ENCODE data around the gene CDK5.
"Not testable (repeated sequence)": the region's sequence is repeated elsewhere in the genome, so short reads cannot be mapped to it uniquely, and the experiment has no call there.

Gene CDK5

DNA sequence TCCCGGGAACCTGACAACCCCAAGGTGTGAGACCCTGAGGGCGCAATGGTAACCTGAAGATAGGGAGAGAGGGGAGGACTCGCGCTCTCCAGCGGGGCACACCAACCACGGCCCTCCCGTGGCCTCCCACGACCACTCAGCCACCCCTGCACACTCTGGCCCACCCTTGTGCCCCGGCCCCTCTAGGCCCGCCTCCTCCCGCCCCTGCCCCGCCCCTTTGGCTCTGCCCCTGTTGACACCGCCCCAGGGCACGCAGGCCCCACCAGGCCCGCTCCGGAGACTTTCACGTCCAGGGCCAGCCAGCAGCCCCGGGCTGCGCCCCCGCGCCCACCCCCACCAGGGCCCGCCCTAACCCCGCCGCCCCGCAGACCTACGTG lies 44.4 kb downstream of the CDK5 start:
- DNase-seq, result no peak

DNA sequence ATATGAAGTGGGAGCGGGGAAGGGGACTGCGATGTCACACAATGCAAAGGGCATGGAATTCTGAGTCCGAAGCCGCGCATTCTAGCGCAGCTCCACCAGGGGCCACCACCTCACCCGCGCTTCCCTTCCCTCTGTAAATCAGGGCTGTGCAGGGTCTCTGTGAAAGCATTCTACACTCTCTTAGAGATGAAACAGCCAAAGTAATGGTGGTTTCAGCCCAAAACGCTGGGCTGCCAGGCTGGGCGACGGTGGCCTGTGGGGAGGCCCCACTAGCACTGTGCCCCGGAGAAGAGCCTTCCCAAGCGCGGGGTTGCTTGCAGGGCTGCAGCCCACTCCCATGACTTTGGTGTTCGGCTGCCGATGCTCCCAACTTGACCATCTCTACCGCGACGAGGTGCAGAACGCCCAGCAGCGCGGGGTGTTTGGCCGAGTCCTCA lies 44.8 kb downstream of the CDK5 start:
- no peak for DNase-seq

DNA sequence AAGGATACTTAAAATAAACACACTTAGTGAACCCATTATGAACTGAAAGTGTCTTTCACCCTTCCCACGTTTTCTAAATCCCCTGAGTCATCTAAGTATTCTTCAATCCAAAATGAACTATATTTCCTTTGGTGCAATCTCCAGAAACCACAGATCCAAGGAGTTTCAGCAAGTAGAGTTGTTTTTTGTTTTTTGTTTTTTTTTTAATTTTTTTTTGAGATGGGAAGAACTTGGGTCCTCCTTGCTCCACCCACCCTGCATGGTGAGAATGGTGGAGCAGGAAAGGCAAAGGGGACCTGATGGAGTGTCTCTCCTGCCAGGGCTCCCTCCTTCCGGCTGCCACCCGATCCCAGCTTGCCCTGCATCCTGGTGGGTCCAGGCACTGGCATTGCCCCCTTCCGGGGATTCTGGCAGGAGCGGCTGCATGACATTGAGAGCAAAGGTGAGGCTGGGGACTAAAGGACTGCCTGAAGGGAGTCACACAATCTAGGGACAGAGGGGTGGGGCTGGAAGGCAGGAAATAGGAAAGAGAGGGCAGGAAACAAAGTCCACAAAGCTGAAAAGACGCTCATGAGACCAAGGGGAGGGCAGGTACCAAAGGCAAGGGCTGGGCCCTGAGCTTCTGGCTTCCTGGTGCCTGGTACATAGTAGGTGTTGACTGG lies 45.5 kb downstream of the CDK5 start:
- no peak for DNase-seq

GRCh38 chr7:151011616-151012015 lies 46.1 kb downstream of the CDK5 start:
- DNase-seq, result not testable (repeated sequence)

- DNase-seq, result no peak
These were observed 46.6 kb downstream of the CDK5 start for GRCh38 chr7:151011097-151011409.

- no peak for DNase-seq
These were observed 47.2 kb downstream of the CDK5 start for GRCh38 chr7:151010307-151011096.

GRCh38 chr7:151010037-151010306 lies 47.7 kb downstream of the CDK5 start:
- no peak for DNase-seq

GRCh38 chr7:151009327-151010036 lies 48.2 kb downstream of the CDK5 start:
- no peak for DNase-seq

DNA sequence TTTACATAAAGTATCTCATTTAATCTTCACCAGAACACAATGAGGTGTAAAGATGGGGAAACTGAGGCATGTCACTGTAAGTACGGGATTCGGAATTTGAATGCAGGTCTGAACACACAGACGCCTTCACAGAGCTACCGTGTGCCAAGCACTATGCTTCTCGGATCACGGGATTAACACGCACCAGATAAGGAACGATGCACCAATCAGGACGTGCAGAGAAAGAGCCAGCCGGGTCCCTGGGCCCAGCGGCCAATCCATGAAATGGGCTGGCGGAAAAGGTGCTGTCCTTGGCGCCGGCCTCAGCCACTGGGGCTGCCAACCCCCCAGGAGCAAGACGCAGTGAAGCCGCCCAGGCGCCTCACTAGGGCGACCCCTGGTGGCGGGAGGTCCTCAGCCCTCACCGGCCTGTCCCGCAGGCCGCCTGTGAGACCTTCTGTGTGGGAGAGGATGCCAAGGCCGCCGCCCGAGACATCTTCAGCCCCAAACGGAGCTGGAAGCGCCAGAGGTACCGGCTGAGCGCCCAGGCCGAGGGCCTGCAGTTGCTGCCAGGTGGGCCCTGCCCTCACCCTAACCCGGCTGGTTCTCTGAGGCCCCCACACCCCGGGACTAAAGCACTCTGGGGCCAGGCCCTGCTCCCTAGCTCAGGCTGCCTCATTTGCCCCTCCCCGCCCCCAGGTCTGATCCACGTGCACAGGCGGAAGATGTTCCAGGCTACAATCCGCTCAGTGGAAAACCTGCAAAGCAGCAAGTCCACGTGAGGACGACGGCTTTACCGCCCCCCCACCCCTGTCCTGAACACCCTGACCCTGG lies 49.0 kb downstream of the CDK5 start:
- no peak for DNase-seq

GRCh38 chr7:151008143-151008510 lies 49.6 kb downstream of the CDK5 start:
- no peak for DNase-seq

DNA sequence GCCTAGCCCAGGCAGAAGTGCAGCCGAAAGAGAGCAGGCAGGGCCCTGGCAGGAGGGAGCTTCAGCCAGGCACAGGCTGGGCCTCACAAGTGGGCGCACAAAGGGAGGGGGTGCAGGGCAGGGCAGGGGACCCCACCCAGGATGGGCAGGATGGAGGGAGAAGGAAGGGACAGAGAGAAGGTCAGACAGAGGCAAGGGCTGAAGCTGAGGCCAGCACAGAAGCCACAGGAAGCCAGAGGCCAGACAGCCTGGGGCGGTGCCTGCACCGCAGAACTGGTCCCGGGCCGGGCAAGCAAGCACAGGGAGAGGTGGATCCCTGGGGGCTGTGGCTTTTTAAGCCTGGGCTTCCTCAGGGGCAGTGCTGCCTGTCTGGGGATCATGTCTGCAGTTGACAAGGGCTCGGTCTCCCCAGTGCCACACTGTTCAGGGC lies 50.2 kb downstream of the CDK5 start:
- DNase-seq, result no peak

DNA sequence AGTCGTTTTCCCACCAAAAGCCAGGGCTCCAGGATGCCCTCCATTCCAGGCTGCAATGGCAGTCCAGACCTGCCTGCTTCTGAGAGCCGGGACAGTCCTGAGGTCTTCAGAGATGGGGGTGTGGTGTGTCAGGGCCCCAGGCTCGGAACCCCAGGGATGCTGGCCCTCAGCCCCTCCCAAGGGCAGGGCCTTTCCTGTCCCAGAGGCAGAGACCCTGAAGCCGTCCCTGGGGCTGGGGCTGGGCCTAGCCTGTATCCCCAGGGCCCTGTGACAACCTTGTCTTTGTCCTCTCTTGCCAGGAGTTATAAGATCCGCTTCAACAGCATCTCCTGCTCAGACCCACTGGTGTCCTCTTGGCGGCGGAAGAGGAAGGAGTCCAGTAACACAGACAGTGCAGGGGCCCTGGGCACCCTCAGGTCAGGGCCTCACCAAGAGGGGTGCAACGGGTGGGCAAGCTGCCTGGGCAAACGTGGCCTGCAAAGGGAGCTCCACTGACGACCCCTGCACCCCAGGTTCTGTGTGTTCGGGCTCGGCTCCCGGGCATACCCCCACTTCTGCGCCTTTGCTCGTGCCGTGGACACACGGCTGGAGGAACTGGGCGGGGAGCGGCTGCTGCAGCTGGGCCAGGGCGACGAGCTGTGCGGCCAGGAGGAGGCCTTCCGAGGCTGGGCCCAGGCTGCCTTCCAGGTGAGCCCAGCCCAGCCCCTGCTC lies 51.0 kb downstream of the CDK5 start:
- no peak for DNase-seq

- DNase-seq, result no peak
These were observed 52.1 kb downstream of the CDK5 start for GRCh38 chr7:151005566-151005965.

Data from NCI-H2171 treated with DMSO at 0.1 percent for 48 hours (cell line).